Retinal pigment epithelial cell (primary cell): ENCODE results near the gene PPP2R2C.

Experiments
- DNase-seq: peaks from one replicate; pipeline ENCODE4 v3.0.0-alpha.2; 2010; ENCODE audit warnings: low read depth
- H3K4me3 ChIP-seq: 2 replicates; pipeline ENCODE4 v1.5.1; 2011; ENCODE audit warnings: mild to moderate bottlenecking, low read length, control low read depth, moderate library complexity
- TF ChIP-seq, protein P1 (sequence below): conservative IDR thresholded peaks from 2 replicates; pipeline ENCODE4 v1.5.1; 2011; ENCODE audit warnings: low read depth, low read length, control low read depth, inconsistent platforms

The PPP2R2C gene

DNA sequence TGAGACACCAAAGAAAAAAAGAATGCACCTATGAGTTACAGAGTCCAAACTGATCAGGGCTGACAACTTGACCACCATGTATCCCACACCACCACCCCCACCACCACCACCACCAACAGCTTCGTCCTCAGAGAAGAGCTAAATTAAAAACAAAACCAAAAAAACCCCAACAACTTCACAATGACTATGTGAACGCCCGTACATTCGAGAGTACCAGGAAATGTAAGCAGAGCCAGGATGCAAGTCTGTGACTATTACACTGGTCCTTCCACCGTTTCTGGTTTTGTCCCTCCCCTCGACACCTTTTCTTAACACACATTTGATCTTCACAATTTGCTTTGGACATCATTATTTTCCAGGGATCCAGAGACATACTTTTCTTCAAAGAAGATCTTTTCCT lies 151.8 kb downstream of the PPP2R2C start:
- TF ChIP-seq, protein P1, sequence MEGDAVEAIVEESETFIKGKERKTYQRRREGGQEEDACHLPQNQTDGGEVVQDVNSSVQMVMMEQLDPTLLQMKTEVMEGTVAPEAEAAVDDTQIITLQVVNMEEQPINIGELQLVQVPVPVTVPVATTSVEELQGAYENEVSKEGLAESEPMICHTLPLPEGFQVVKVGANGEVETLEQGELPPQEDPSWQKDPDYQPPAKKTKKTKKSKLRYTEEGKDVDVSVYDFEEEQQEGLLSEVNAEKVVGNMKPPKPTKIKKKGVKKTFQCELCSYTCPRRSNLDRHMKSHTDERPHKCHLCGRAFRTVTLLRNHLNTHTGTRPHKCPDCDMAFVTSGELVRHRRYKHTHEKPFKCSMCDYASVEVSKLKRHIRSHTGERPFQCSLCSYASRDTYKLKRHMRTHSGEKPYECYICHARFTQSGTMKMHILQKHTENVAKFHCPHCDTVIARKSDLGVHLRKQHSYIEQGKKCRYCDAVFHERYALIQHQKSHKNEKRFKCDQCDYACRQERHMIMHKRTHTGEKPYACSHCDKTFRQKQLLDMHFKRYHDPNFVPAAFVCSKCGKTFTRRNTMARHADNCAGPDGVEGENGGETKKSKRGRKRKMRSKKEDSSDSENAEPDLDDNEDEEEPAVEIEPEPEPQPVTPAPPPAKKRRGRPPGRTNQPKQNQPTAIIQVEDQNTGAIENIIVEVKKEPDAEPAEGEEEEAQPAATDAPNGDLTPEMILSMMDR, result no peak
- no peak overlapping the region for H3K4me3 ChIP-seq
- DNase-seq, result no peak

DNA sequence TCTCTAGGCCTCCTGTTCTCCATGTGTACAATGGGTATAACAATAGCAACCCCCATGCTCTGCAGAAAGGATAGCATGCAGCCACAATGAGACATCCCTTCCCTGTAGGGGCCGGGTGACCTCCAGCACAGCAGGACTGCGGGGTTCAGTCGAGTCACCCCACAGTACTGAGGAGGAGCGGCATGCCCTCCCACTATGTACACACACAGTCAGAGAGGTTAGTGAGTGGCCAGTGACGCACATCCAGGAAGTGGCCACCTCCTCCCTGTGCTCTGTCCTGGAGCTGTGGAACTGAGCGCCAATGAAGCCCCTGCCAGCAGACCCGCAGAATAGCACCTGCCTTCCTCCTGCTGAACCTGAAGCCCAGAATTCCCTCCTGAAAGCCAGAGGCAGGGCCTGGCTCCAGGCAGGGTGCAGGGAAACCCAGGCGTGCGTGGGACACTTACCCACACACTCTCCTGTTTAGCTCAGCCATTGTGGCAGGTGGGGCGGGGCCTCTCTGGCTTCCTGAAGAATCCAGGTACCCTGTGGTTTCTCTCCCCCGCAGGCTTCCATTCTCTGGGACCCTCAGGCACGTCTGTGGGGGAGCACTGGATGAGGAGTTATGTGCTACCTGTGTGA lies 152.8 kb downstream of the PPP2R2C start:
- no peak overlapping the region for H3K4me3 ChIP-seq
- TF ChIP-seq, protein P1, result no peak
- DNase-seq, result no peak

DNA sequence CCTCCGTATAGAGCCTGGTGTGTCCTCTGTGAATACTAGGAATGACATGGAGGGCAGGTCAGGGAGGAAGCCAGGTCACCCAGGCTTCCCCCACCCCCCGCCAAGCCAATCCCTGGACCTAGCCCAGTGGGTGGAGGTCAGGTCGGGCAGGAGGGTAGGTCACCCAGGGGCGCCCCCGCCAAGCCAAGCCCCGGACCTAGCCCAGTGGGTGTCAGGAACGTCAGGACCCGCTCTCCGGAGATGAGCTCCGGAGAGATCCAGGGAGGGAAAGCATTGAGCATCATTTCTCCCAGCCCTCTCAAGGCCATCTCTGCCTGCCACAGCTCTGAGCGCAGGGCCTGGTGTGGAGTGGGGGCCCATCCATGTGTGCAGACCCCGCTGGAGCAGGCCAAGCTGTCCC lies 154.2 kb downstream of the PPP2R2C start:
- no peak for DNase-seq
- TF ChIP-seq, protein P1, result no peak

DNA sequence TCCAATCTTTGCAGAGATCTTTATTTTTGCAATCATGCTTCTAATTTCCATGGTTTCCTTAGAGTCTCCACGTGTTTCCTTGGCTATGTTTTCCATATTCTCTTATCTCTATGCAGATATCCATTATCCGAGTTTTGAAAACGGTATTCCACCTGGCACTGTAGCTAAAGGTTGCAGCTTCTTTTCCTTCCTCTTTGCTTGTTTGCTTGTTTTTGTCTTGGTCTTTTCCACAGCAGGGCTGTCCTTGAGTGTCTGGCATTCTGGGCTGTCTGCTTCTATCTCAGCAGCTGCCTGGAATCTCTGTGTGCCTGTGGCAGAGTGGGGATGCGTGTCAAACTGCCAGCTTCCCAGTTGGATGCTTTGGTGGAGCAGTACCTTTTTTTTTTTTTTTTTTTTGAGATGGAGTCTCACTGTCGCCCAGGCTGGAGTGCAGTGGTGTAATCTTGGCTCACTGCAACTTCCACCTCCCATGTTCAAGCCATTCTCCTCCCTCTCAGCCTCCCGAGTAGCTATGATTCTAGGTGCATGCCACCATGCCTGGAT lies 155.9 kb downstream of the PPP2R2C start:
- no peak for DNase-seq
- TF ChIP-seq, protein P1, result no peak
- no peak overlapping the region for H3K4me3 ChIP-seq

More for the DNA sequence above, 154.2 kb downstream of the PPP2R2C start:
- H3K4me3 ChIP-seq, result no peak overlapping the region

DNA sequence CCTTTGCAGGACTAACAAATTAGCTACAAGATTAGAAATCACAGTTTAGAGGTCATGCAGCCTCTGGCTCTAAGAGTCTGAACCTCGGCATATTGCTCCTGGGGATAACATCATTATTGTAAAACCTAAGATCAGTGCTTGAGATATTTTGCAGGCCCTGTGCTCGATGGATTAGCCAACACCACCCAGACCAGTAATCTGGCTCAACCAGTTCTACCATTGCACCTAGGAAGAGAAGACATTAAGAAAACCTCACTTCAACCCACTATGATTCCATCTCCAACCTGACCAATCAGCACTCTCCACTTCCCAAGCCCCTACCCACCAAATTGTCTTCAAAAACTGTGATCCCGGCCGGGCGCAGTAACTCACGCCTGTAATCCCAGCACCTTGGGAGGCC lies 159.2 kb downstream of the PPP2R2C start:
- TF ChIP-seq, protein P1, result no peak
- DNase-seq, result no peak
- no peak overlapping the region for H3K4me3 ChIP-seq

DNA sequence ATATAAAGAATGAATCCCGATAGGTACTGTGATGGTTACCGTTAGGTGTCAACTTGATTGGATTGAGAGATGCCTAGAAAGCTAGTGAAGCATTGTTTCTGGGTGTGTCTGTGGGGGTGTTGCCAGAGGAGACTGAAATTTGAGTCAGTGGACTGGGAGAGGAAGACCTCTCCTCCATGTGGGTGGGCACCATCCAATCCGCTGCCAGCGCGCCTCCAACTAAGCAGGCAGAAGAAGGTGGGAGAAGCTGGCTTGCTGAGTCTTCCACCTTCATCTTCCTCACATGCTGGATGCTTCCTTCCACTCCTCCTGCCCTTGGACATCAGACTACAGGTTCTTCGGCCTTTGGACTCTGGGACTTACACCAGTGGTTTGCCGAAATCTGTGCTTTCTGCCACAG lies 162.6 kb downstream of the PPP2R2C start:
- TF ChIP-seq, protein P1, result no peak
- peak overlapping the region; percentile 45 for H3K4me3 ChIP-seq
- DNase-seq, result no peak
